SK-N-SH (cell line): Measurements from ENCODE around the gene PRKCH.

Source experiments
- CTCF ChIP-seq: fragments of 200-600 bp; sonication (generic); IDR thresholded peaks from 2 replicates; pipeline ENCODE4 v1.6.1; 2017; ENCODE audit warnings: antibody characterized with exemption, mild to moderate bottlenecking, moderate library complexity
- EP300 ChIP-seq, 2 experiments: IDR thresholded peaks; 2 replicates each; pipeline versions ENCODE4 v1.4.0 to v1.6.1; 2012; ENCODE audit warnings: borderline replicate concordance in 1 of 2, low read depth in 1 of 2, low read length in 1 of 2
- FOXM1 ChIP-seq: IDR thresholded peaks from 2 replicates; pipeline ENCODE4 v1.4.0; 2012; ENCODE audit warnings: low read depth, mild to moderate bottlenecking

DNA sequence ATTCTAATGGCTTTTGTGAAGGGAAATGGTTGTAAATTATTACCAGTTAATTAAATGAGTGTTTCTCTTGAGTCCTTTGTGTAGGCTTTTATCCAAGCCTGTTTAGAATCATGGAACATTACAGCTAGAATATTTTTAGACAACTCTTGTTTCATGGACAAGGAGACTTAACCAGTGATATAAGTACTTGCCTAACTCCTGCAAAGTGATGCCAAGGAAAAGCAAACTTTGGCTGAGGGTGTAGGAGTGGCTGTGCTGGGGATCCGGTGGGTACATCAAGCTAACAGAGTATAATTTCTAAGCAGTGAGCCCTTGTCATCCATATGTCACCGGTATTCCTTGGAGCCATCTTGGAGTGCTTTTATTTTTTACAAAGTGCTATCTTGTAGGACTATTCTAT lies 61.5 kb downstream of the PRKCH start:
- TF ChIP-seq EP300 (IDR thresholded peaks at IDR 0.05; ENCODE audit: borderline replicate concordance in 1 of 2, low read depth in 1 of 2, low read length in 1 of 2) (no peak), CTCF (no peak), FOXM1 (no peak)
